Stimulated activated CD4-positive, alpha-beta T cell treated with anti-CD3 and anti-CD28 coated beads, Interleukin-4, amount 100 ng/mL, for 48 hours (primary cell): ENCODE results near the gene SPDYE4.
"Not testable (repeated sequence)": the region's sequence is repeated elsewhere in the genome, so short reads cannot be mapped to it uniquely, and the experiment has no call there.

Experiments used
- DNase-seq, 2 donors: peaks; one replicate each; pipeline ENCODE4 v3.0.0-alpha.2; 2020; ENCODE audit warnings: low read depth in 2 of 2

Gene SPDYE4

GRCh38 chr17:8758137-8758596, at the start of gene SPDYE4:
SPDYE4 (minus strand) TSS chr17:8758546; CDS start chr17:8758382, 164 bp downstream.
- DNase-seq, result no peak

GRCh38 chr17:8806926-8807550, 48.7 kb upstream of the SPDYE4 start:
- no peak for DNase-seq

GRCh38 chr17:8806253-8806925, 48.0 kb upstream of the SPDYE4 start:
- no peak for DNase-seq

GRCh38 chr17:8805396-8805795, 47.0 kb upstream of the SPDYE4 start:
- not testable (repeated sequence) for DNase-seq

- DNase-seq, result no peak
Observed at GRCh38 chr17:8803531-8804420, 45.4 kb upstream of the SPDYE4 start.

GRCh38 chr17:8801135-8801840, 42.9 kb upstream of the SPDYE4 start:
- DNase-seq, result no peak

- DNase-seq, result no peak
Observed at GRCh38 chr17:8800656-8801055, 42.3 kb upstream of the SPDYE4 start.

- no peak for DNase-seq
Observed at GRCh38 chr17:8799570-8800212, 41.3 kb upstream of the SPDYE4 start.

- no peak for DNase-seq
Observed at GRCh38 chr17:8798846-8799569, 40.7 kb upstream of the SPDYE4 start, which contains the start of gene MFSD6L. MFSD6L (minus strand) TSS chr17:8799365; CDS start chr17:8799120, 245 bp downstream.

- no peak for DNase-seq
Observed at GRCh38 chr17:8798176-8798845, 40.0 kb upstream of the SPDYE4 start.

- DNase-seq, result no peak
Observed at GRCh38 chr17:8797621-8798175, 39.4 kb upstream of the SPDYE4 start.

GRCh38 chr17:8794636-8795035, 36.3 kb upstream of the SPDYE4 start:
- no peak for DNase-seq

- no peak for DNase-seq
Observed at GRCh38 chr17:8793649-8794048, 35.3 kb upstream of the SPDYE4 start.

GRCh38 chr17:8792646-8793045, 34.3 kb upstream of the SPDYE4 start:
- no peak for DNase-seq

- DNase-seq, result no peak
Observed at GRCh38 chr17:8791910-8792270, 33.5 kb upstream of the SPDYE4 start.

- DNase-seq, result no peak
Observed at GRCh38 chr17:8791248-8791909, 33.0 kb upstream of the SPDYE4 start.

- DNase-seq, result no peak
Observed at GRCh38 chr17:8789743-8790142, 31.4 kb upstream of the SPDYE4 start.

- DNase-seq, result no peak
Observed at GRCh38 chr17:8788998-8789397, 30.7 kb upstream of the SPDYE4 start.
